RWPE2 (cell line): ENCODE measurements around the gene CHST11.

Experiments used
- ATAC-seq: fragments of 200-7000 bp; cut with Tn5 transposase; 3 replicates; pipeline ENCODE4 v1.9.1; 2021; ENCODE audit warnings: low read depth
- DNase-seq: peaks from one replicate; pipeline ENCODE4 v3.0.0-alpha.2; 2020; ENCODE audit warnings: low spot score
- H3K27ac ChIP-seq: fragments of 450-650 bp; 2 replicates; pipeline ENCODE4 v1.5.1; 2017; ENCODE audit warnings: mild to moderate bottlenecking; ENCODE audit not compliant: poor library complexity, severe bottlenecking
- H3K27me3 ChIP-seq: fragments of 250-450 bp; sonication (Bioruptor Pico); 2 replicates; pipeline ENCODE4 v1.5.1; 2021; ENCODE audit warnings: mild to moderate bottlenecking, moderate library complexity; ENCODE audit not compliant: insufficient read depth, poor library complexity, severe bottlenecking
- H3K36me3 ChIP-seq: fragments of 250-450 bp; sonication (Bioruptor Pico); 2 replicates; pipeline ENCODE4 v1.5.1; 2020; ENCODE audit warnings: low read depth, mild to moderate bottlenecking, moderate library complexity
- H3K4me1 ChIP-seq: fragments of 250-450 bp; sonication (Bioruptor Pico); 2 replicates; pipeline ENCODE4 v1.5.1; 2021; ENCODE audit warnings: mild to moderate bottlenecking, moderate library complexity; ENCODE audit not compliant: insufficient read depth, poor library complexity, severe bottlenecking
- H3K4me3 ChIP-seq: fragments of 250-450 bp; sonication (Bioruptor Pico); 2 replicates; pipeline ENCODE4 v1.5.1; 2021; ENCODE audit warnings: mild to moderate bottlenecking, moderate library complexity; ENCODE audit not compliant: severe bottlenecking
- H3K9me3 ChIP-seq: fragments of 250-450 bp; sonication (Bioruptor Pico); 2 replicates; pipeline ENCODE4 v1.5.1; 2021; ENCODE audit warnings: mild to moderate bottlenecking, moderate library complexity; ENCODE audit not compliant: severe bottlenecking
- TF ChIP-seq, protein P1 (sequence below): fragments of 450-650 bp; IDR thresholded peaks from one replicate; pipeline ENCODE4 v1.5.1; 2017; ENCODE audit warnings: mild to moderate bottlenecking, moderate library complexity; ENCODE audit not compliant: poor library complexity, severe bottlenecking

The CHST11 gene

GRCh38 chr12:104687823-104688573 is 231.2 kb downstream of the CHST11 start:
- Histone ChIP-seq H3K4me3 (no peak overlapping the region), H3K9me3 (no peaks in the 10 kb centered on the region), H3K36me3 (no peaks in the 10 kb centered on the region), H3K4me1 (peaks cover 11% of the 10 kb centered on the region), H3K27ac (no peak overlapping the region), H3K27me3 (no peaks in the 10 kb centered on the region)
- ATAC-seq, result no peak
- TF ChIP-seq, protein P1, sequence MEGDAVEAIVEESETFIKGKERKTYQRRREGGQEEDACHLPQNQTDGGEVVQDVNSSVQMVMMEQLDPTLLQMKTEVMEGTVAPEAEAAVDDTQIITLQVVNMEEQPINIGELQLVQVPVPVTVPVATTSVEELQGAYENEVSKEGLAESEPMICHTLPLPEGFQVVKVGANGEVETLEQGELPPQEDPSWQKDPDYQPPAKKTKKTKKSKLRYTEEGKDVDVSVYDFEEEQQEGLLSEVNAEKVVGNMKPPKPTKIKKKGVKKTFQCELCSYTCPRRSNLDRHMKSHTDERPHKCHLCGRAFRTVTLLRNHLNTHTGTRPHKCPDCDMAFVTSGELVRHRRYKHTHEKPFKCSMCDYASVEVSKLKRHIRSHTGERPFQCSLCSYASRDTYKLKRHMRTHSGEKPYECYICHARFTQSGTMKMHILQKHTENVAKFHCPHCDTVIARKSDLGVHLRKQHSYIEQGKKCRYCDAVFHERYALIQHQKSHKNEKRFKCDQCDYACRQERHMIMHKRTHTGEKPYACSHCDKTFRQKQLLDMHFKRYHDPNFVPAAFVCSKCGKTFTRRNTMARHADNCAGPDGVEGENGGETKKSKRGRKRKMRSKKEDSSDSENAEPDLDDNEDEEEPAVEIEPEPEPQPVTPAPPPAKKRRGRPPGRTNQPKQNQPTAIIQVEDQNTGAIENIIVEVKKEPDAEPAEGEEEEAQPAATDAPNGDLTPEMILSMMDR, result no peak
- no peak for DNase-seq

GRCh38 chr12:104689635-104690034 is 232.9 kb downstream of the CHST11 start:
- H3K4me3 ChIP-seq, result no peak overlapping the region
- H3K36me3 ChIP-seq, result no peaks in the 10 kb centered on the region
- ATAC-seq (no peak), DNase-seq (no peak)
- H3K27ac ChIP-seq, result no peak overlapping the region
- TF ChIP-seq, protein P1, result no peak
- peaks cover 11% of the 10 kb centered on the region for H3K4me1 ChIP-seq
- no peaks in the 10 kb centered on the region for H3K9me3 ChIP-seq
- no peaks in the 10 kb centered on the region for H3K27me3 ChIP-seq

DNA sequence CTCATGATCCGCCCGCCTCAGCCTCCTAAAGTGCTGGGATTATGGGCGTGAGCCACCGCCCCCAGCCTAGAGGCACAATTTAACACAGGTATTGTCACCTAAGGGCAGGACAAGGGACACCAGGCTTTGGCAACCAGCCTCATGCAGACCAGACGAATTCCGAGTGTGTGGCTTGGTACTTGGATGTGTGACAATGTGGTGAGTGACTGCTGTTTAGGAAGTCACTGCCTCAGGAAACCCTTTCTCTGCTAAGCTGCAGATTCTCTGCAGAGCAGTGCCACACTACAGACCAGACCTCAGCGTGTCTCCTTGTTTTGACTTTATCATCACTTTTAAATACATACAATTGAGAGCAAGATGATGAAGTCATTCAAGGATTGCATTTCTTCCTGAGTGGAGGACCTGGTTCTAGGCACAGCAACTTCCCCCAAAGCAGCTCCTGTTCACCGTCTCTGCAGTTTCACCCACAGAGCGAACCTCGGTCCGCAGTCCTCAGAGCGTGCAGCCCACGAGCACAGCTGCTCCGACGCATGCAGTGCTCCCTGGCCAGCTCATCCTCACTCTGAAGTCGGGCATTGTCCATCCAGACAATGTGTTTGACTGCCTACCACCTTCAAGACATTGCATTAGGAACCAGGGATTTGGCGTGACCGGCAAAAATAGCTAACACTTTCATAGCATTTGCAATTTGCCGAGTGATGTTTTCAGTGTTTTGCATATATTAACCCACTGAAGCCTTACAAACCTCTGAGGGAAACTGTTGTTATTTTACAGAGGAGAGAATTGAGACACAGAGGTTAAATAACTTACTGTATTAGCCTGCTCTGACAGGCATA is 235.2 kb downstream of the CHST11 start:
- ATAC-seq (no peak), DNase-seq (no peak)
- no peaks in the 10 kb centered on the region for H3K9me3 ChIP-seq
- no peak overlapping the region for H3K27ac ChIP-seq
- H3K27me3 ChIP-seq, result no peaks in the 10 kb centered on the region
- H3K4me3 ChIP-seq, result no peak overlapping the region
- no peaks in the 10 kb centered on the region for H3K36me3 ChIP-seq
- TF ChIP-seq, protein P1, result no peak
- peaks cover 7% of the 10 kb centered on the region for H3K4me1 ChIP-seq

DNA sequence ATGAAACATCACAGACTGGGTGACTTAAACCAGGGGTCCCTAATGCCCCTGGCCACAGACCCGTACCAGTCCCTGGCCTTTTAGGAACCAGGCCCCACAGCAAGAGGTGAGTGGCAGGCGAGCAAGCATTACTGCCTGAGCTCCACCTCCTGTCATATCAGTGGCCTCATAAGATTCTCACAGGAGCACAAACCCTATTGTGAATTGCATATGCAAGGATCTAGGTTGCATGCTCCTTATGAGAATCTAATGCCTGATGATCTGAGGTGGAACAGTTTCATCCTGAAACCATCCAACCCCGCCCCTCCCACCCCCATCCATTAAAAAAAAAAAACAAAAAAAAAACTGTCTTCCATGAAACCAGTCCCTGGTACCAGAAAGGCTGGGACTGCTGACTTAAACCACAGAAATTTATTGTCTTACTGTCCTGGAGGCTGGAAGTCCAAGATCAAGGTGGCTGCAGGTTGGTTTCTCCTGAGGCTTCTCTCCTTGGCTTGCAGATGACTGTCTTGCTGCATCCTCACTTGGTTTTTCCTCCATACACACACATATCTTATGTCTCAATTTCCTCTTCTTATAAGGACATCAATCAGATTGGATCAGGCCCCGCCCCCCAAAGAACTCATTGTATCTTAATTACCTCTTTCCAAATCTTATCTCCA is 235.9 kb downstream of the CHST11 start:
- Histone ChIP-seq H3K36me3 (no peaks in the 10 kb centered on the region), H3K27ac (no peak overlapping the region), H3K4me3 (no peak overlapping the region), H3K4me1 (peaks cover 7% of the 10 kb centered on the region), H3K9me3 (no peaks in the 10 kb centered on the region), H3K27me3 (no peaks in the 10 kb centered on the region)
- TF ChIP-seq, protein P1, result no peak
- ATAC-seq, result no peak
- no peak for DNase-seq
